Measurements from ENCODE around the gene RHOBTB1.

The RHOBTB1 gene

GRCh38 chr10:60820093-60820754, 123.8 kb downstream of the RHOBTB1 start:
- TF ChIP-seq EP300 (IDR thresholded peaks at IDR 0.05; ENCODE audit: borderline replicate concordance) (no peak), TAF1 (IDR thresholded peaks at IDR 0.05; ENCODE audit: low read depth) (no peak), RAD21 (IDR thresholded peaks at IDR 0.05; ENCODE audit: low read depth) (peak; percentile 33; the same call in 1 of the 2 replicates), CREB1 (IDR thresholded peaks at IDR 0.05; ENCODE audit: low read depth) (no peak), FOXM1 (IDR thresholded peaks at IDR 0.05; ENCODE audit: borderline replicate concordance, low read depth) (no peak)

All from Ishikawa (cell line).